Measurements from ENCODE around the gene PPARG. TPM values are rescaled to one million over a fixed set of nuclear protein-coding genes. Genes with fewer than 3 reads are reported as not detected.
A peak's percentile ranks its signal among the peaks of the same experiment; 100 is the strongest.
"Not testable (repeated sequence)": the region's sequence is repeated elsewhere in the genome, so short reads cannot be mapped to it uniquely, and the experiment has no call there.

The PPARG gene
- total RNA-seq, 1 donor from 2014 or later, result 7.4 TPM

- ATAC-seq, result no peak
- DNase-seq (ENCODE audit: low spot score), result no peak
Observed at GRCh38 chr3:12454076-12454815, 165.4 kb downstream of the PPARG start.

GRCh38 chr3:12454816-12455121, 165.9 kb downstream of the PPARG start:
- DNase-seq (ENCODE audit: low spot score), result no peak

GRCh38 chr3:12455740-12456139, 166.9 kb downstream of the PPARG start:
- DNase-seq (ENCODE audit: low spot score), result no peak
- ATAC-seq, result no peak

More at GRCh38 chr3:12454816-12455121, 165.9 kb downstream of the PPARG start:
- no peak for ATAC-seq

- no peak for ATAC-seq
- no peak for DNase-seq (ENCODE audit: low spot score)
Observed at GRCh38 chr3:12456441-12456840, 167.6 kb downstream of the PPARG start.

GRCh38 chr3:12457380-12457779, 168.5 kb downstream of the PPARG start:
- not testable (repeated sequence) for DNase-seq (ENCODE audit: low spot score); ATAC-seq

- ATAC-seq, result no peak
- DNase-seq (ENCODE audit: low spot score), result no peak
Observed at GRCh38 chr3:12458901-12459300, 170.0 kb downstream of the PPARG start.

- DNase-seq (ENCODE audit: low spot score) (no peak), ATAC-seq (no peak)
Observed at GRCh38 chr3:12460127-12460526, 171.3 kb downstream of the PPARG start.

GRCh38 chr3:12461097-12461649, 172.3 kb downstream of the PPARG start:
- no peak for DNase-seq (ENCODE audit: low spot score)

GRCh38 chr3:12462159-12462947, 173.5 kb downstream of the PPARG start:
- DNase-seq (ENCODE audit: low spot score) (no peak), ATAC-seq (peak; percentile 6)

More at GRCh38 chr3:12461097-12461649, 172.3 kb downstream of the PPARG start:
- no peak for ATAC-seq

GRCh38 chr3:12463686-12464085, 174.8 kb downstream of the PPARG start:
- peak; percentile 86 for DNase-seq (ENCODE audit: low spot score)
- peak; percentile 92 for ATAC-seq

- ATAC-seq (no peak), DNase-seq (ENCODE audit: low spot score) (no peak)
Observed at GRCh38 chr3:12464181-12464580, 175.3 kb downstream of the PPARG start.

- ATAC-seq, result no peak
- no peak for DNase-seq (ENCODE audit: low spot score)
Observed at GRCh38 chr3:12465151-12465835, 176.4 kb downstream of the PPARG start.

GRCh38 chr3:12465836-12466225, 177.0 kb downstream of the PPARG start:
- no peak for ATAC-seq
- DNase-seq (ENCODE audit: low spot score), result no peak

- DNase-seq (ENCODE audit: low spot score) (no peak), ATAC-seq (no peak)
Observed at GRCh38 chr3:12467746-12468145, 178.9 kb downstream of the PPARG start.

GRCh38 chr3:12468276-12468675, 179.4 kb downstream of the PPARG start:
- ATAC-seq (no peak), DNase-seq (ENCODE audit: low spot score) (no peak)

- DNase-seq (ENCODE audit: low spot score), result no peak
- ATAC-seq, result no peak
Observed at GRCh38 chr3:12468757-12469156, 179.9 kb downstream of the PPARG start.

GRCh38 chr3:12469222-12469621, 180.4 kb downstream of the PPARG start:
- DNase-seq (ENCODE audit: low spot score), result not testable (repeated sequence)

GRCh38 chr3:12470111-12470510, 181.2 kb downstream of the PPARG start:
- ATAC-seq (no peak), DNase-seq (ENCODE audit: low spot score) (no peak)

More at GRCh38 chr3:12469222-12469621, 180.4 kb downstream of the PPARG start:
- not testable (repeated sequence) for ATAC-seq

- ATAC-seq (no peak), DNase-seq (ENCODE audit: low spot score) (no peak)
Observed at GRCh38 chr3:12470680-12471079, 181.8 kb downstream of the PPARG start.

GRCh38 chr3:12471241-12471640, 182.4 kb downstream of the PPARG start:
- ATAC-seq, result no peak
- DNase-seq (ENCODE audit: low spot score), result no peak

GRCh38 chr3:12472000-12472610, 183.2 kb downstream of the PPARG start:
- no peak for ATAC-seq

More at GRCh38 chr3:12472000-12472610, 183.2 kb downstream of the PPARG start:
- no peak for DNase-seq (ENCODE audit: low spot score)

All from left lobe of liver (tissue), 2 donors.